Liver (tissue), 3 donors: ENCODE results near the gene VWA2.

ENCODE experiments used
- CTCF ChIP-seq: fragments of 150-350 bp; IDR thresholded peaks from 2 replicates; pipeline ENCODE4 v1.5.1; 2017; ENCODE audit warnings: improper control_type of control experiment, low read depth, low read length; ENCODE audit not compliant: missing input control
- HNF4G ChIP-seq: IDR thresholded peaks from 2 replicates; pipeline ENCODE4 v1.6.1; 2016; ENCODE audit warnings: antibody characterized with exemption
- JUND ChIP-seq, 2 donors: IDR thresholded peaks; 2 replicates each; pipeline ENCODE4 v1.6.1; 2016; ENCODE audit warnings: antibody characterized with exemption in 2 of 2
- REST ChIP-seq: IDR thresholded peaks from 2 replicates; pipeline ENCODE4 v1.6.1; 2016; ENCODE audit warnings: antibody characterized with exemption, mild to moderate bottlenecking
- TAF1 ChIP-seq: conservative IDR thresholded peaks from 2 replicates; pipeline ENCODE4 v1.6.1; 2016; ENCODE audit warnings: antibody characterized with exemption, mild to moderate bottlenecking
- TF ChIP-seq, protein P1 (sequence below): IDR thresholded peaks from 2 replicates; pipeline ENCODE4 v1.6.1; 2016; ENCODE audit warnings: antibody characterized with exemption
- donor health status: healthy.
- donor health status: healthy.

- TF ChIP-seq, protein P1, sequence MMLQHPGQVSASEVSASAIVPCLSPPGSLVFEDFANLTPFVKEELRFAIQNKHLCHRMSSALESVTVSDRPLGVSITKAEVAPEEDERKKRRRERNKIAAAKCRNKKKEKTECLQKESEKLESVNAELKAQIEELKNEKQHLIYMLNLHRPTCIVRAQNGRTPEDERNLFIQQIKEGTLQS = no peak
- TF ChIP-seq CTCF (no peak), TAF1 (no peak), HNF4G (no peak), REST (no peak), JUND (IDR thresholded peaks at IDR 0.05) (no peak)
These were observed 21.3 kb downstream of the VWA2 start for GRCh38 chr10:114260366-114260765.
